Erythroblast (primary cell): ENCODE measurements around the gene CCL1.

Experiments used
- DNase-seq, 2 experiments: peaks; one replicate each; lab custom pipeline; 2025; lab: John Stamatoyannopoulos, UW
- GATA1 ChIP-seq: IDR thresholded peaks from 2 replicates; pipeline ENCODE4 v1.6.1; 2011; ENCODE audit warnings: low read depth, mild to moderate bottlenecking, control low read depth, low read length, moderate library complexity
- POLR2A ChIP-seq: IDR thresholded peaks from 2 replicates; pipeline ENCODE4 v1.6.1; 2011; ENCODE audit warnings: mild to moderate bottlenecking, low read length

The CCL1 gene

DNA sequence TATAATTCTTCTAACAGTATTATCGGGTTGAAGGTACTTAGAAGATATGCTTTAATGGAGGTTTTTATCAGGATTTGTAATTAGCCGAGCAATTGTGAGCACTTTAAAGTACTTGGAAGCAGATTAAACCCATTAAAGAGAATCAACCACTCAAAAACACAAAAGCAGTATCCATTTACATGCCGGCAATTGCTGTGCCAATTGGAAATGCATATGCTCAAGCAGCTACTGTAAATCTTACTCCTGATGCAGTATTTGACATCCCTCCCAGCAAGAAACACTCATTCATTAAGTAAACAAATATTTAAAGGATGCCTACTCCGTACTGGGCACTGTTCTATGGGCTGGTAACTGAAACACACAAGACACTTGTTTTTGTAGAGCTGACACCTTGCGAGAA lies 11.4 kb upstream of the CCL1 start:
- no peak for DNase-seq

DNA sequence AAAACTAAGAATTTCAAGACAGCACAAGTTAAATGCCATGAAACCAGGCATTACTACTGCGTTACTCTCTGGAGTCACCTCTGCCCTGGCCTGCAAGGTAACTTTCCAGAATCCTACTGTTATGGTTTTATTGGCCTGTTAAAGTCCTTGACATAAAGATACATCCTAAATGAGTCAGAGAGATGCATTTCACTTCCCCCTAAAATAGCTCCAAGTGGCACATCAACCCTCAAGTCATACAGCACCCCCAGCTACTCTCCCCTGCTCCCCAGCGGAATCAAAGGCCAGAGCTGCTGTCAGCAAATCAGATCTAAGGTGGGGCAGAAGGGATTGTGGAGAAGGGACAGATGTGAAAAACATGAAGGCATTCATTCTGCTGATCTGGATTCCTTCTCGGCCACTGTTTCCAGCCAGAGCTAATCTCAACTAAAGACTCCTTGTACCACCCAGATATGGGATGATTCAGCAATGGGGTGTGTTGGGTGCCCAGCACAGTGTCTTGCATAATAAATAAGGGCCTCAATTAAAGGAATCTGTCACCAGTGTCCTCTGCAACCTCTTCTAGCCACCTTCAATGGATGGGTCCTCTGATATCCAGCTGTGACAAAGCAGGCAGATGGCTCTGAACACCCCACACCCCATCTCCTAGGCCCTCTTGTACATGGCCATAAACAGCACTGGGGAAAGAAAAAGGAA lies 8.5 kb upstream of the CCL1 start:
- TF ChIP-seq POLR2A (no peak), GATA1 (no peak)
- DNase-seq: peak; percentile 10 to 20

More for the DNA sequence above, 11.4 kb upstream of the CCL1 start:
- TF ChIP-seq POLR2A (no peak), GATA1 (no peak)

DNA sequence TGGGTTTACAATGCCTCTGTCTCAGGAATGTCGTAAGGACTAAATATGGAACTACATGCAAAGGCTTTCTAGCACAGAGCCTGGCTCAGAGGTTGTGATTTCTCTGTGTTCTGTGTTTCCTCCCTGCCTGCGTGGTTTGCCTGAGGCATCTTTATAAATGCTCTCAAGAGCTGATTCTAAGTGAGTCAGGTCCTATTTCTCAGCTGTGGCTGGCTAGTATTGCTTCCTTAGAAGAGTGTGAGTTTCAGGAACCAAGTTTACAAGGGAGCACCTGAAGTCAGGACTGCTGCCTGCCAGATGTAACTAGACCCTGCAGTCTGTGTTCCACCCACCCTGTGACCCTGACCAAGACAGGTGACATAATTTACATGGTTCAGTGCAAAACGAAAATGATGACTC lies 8.0 kb upstream of the CCL1 start:
- DNase-seq: no peak
- no peak for TF ChIP-seq POLR2A

DNA sequence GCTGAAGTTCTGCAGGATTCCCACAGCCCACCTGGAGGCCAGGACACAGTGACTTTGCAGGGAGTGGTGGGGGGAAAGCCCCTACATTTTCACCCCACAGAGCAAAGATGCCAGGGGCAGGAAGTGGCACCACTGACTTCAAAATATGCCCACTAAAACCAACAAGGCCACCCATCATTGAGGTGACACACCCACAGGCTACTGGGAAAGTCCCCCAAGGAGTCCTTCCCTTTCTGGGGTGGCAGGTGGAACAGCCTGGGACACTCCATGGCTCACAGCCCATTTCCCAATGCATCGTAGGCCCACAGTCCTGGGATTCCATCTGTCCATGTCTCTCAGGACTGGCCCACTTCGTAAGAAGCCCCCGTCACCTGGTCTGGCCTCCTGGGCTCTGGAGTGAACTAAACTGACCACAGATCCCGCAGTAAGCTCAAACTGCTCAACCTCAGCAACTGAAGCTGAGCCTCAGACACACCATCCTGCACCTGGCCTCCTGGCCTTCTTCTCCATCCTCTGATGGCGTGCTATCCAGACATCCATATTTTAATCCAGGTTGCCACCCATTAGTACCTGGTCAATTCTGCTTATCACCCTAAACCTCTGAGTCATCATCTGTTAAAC lies 7.5 kb upstream of the CCL1 start:
- DNase-seq: no peak
- TF ChIP-seq POLR2A: no peak
- no peak for TF ChIP-seq GATA1

DNA sequence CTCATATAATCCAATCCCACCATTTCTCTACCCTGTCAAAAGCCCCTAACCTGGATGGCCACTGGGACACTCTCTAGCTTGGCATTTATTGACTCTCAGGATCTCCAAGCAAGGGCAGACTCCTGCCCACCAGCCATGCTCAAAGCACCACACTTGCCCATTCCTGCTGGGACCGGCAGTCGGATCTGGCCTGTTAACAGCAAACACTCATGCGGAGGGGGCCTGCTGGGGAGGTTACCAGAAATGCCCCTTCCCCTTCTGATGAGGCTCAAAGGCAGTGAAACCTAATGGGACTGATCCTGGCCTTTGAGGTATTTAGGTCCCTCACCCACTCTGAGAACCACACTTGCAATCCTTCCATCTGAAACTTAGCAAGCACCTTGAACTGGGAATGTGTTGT lies 6.5 kb upstream of the CCL1 start:
- TF ChIP-seq GATA1 (no peak), POLR2A (no peak)
- DNase-seq: no peak

DNA sequence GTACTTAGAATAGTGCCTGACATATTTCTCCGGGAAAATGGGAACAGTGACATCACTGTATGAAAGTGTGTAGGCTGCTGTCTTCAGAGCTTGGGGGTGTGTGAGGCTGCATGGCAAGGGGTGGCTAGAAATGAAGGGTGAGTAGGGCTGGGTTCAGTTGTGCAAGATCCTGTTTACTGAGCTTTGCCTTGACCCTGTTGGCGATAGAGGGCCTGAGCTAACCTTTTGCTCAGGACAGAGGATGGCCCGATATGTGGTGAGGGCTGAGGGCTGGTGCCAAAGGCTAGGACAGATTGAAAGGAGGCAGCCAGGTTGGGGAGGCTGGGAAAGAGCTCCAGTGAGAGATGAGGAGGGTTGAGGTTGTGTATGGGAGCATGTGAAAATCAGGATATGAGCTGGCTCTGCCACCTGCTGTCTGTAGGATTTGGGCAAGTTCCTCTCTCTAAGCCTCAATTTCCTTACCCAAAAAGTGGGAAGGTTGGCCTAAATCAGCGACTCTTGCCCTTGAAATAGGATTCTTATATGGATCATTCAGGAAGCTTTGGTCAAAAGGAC lies 6.0 kb upstream of the CCL1 start:
- DNase-seq: no peak
- TF ChIP-seq POLR2A: no peak
- no peak for TF ChIP-seq GATA1

DNA sequence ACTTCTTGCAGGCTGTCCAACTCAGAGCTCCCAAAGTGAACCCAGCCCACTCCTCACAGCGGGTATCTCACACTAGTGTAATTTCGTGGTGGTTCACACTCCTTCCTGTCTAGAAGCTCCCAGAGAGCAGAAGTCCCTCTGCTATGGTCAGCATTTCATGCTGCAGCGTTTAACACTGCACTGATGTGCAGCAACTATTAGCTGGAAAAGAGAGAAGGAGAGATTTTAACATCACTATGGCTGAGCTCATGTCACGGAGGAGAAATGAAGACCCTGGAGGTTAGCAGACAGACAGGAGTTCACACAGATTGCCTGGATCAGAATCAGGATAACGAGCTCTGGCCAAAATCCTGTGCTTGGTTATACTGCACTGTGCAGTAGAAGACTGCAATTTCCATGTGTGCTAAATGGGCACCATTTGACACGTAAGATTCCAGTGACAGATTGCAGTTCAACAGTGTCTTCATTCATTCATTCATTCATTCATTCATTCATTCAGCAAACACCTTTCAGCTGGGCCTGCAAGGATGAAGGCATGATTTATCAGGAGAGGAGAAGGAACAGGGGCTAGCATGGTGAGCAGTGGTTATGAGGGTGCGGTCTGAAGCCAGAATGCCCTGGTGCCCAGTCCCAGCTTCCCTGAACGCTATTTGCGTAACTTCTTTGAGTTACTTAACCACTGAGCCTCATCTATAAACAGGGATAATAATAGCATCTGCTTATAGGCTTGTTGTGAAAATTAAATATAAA lies 5.3 kb upstream of the CCL1 start:
- no peak for DNase-seq
- no peak for TF ChIP-seq POLR2A
- TF ChIP-seq GATA1: no peak

DNA sequence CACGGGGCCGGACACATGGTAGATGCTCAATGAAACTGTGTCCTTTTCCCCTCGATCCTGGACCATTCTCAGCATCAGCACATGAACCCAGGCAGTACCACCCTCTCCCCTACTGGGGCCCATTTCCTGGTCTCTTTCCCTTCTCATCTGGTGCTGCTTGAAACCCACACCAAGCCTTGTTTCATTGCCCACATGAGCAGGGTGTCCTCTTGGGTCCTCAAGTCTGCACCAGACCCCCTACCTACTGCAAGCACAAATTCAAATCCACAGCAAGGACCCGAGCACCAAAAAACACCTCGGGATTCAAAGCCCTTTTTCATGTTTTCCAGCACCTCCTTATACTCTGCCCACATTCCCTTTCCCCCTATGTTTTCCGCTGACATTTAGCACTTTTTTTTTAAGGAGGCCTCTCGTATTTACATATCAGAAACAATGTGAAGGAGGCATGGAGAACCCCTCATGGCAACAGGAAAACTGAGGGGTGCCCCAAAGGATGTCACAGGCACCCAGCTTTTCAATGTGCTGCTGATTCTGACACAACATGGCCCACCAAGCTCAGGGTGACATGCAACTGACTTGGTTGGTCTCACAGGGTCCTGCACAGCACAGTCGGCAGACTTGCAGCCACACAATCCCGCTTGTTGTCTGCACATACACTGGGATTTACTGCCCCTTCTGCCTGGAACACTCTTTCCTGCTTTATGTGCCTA lies 4.6 kb upstream of the CCL1 start:
- DNase-seq: no peak
- TF ChIP-seq GATA1 (no peak), POLR2A (no peak)

DNA sequence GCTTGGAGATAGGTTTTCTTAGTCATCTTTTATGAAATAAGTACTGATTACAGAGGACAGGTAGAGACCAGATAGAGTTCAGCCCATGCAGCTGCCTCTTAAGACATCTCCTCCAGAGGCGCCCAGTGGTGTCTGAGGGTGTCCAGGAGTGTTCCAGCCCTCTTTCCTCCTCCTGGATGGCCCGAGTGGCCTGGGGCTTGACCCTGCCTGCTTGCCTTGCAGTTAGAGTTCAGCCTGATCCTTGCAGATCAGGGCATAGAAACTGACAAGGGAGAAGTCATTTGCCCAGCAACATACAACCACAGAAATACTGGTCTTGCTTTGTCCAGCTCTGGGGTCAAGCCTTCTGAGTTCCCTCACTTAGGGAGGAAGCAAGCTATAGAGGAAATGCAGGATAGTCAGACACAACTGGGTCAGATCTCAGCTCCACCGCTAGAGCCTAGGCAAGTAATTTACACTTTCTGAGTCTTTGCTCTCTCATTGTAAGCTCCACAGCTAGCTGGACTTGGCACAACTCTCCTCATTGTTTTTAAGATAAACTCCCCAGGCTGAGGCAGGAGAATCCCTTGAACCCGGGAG lies 3.6 kb upstream of the CCL1 start:
- DNase-seq: no peak
- TF ChIP-seq POLR2A: no peak
- TF ChIP-seq GATA1: no peak

DNA sequence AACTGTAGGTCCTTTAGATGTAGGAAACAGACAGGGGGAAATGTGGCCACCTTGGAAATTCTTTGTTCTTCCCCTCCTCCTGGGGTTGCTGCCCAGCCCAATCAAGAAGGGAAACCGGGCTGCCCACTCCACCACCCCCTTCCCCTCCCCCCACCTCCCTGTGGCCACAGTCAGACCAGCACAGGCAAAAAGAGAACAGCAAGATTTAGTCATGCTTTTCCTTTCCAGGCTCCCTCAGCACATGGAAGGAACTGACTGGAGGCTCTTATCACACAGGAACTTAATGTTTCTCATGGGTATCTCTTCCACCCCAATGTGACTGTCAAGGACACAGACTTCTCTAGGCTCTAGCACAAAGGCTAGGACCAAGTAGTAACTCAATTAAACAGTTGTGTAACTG lies 3.0 kb upstream of the CCL1 start:
- DNase-seq: no peak

DNA sequence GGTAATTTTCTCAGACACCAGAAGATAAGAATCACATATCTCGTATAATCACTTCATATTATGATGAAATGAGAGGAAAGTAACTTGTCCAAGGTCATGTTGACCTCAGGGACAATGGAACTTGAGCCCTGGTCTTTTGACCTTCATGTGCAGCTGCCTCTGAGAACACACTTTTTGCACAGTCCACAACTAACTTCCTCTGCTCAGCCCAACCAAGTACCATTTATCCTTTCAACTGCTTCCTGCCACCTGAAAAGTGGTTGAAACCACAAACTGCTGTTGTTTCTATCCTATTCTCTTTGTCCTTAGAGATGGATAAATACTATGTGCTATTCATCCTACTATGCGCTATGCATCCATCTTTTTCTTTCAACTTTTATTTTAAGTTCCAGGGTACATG lies 2.3 kb upstream of the CCL1 start:
- DNase-seq: no peak

More for the DNA sequence above, 3.0 kb upstream of the CCL1 start:
- TF ChIP-seq GATA1 (no peak), POLR2A (no peak)

DNA sequence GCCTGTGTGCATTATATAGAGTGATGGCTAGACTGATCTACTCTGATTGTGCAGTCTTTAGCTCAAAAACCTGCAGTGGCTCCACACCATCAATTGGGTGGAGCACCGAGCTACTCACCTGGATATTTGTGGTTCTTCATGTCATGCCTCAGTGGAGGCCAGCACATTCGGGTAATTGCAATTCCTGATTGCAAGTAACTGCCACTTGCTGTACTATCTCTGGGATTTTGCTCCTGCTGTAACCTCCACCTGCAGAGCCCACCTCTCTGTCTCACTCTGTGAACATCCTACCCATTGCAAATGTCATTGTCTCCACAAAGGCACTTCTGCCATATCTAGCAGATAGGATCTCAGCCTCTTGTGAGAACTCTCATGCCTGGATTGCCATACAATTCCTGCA lies 1.7 kb upstream of the CCL1 start:
- no peak for TF ChIP-seq GATA1
- no peak for DNase-seq

More for the DNA sequence above, 2.3 kb upstream of the CCL1 start:
- no peak for TF ChIP-seq GATA1
- TF ChIP-seq POLR2A: no peak

DNA sequence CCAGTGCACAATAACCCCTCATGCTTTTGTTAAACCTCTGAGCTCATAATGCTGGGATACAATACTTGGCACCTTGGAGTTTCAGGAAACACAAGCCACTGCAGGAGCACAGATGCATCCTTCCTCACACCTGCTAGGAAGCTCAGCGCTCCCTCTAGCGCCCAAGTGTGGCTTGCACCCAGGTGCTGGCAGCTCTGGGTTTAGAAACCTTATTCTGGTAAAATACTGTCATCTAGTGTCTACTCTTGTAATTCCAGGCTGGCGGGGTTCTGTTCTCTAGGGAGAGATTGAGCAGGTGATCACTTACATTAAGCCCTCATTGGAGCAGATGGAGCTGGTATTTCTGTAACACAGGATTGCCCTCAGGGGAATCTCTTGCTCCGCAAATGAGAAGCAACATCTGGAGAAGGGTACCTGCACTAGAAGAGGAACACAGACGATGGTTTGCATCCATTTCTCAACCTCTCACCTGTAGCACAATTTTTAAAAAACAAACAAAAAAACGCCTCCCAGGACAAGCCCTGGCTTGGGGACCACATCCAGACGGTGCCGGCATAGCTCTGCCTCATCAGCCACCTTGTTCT lies 1.5 kb downstream of the CCL1 start:
- TF ChIP-seq GATA1: no peak
- peak; percentile 74 to 86 for DNase-seq
